Stimulated activated CD4-positive, alpha-beta T cell treated with anti-CD3 and anti-CD28 coated beads, Interleukin-1b, Interleukin-23, amount 100 ng/mL, for 1 hour (primary cell): Measurements from ENCODE around the gene MFSD1.

Source experiments
- DNase-seq, 2 donors: peaks; one replicate each; pipeline ENCODE4 v3.0.0-alpha.2; 2020; ENCODE audit warnings: low read depth in 2 of 2

The MFSD1 gene

GRCh38 chr3:158810823-158811724 lies 9.2 kb downstream of the MFSD1 start:
- no peak for DNase-seq

GRCh38 chr3:158819282-158819681 lies 17.4 kb downstream of the MFSD1 start:
- no peak for DNase-seq

GRCh38 chr3:158820521-158820920 lies 18.7 kb downstream of the MFSD1 start:
- no peak for DNase-seq

- no peak for DNase-seq
Observed at GRCh38 chr3:158821847-158822246, 20.0 kb downstream of the MFSD1 start.

GRCh38 chr3:158823426-158823825 lies 21.6 kb downstream of the MFSD1 start:
- DNase-seq, result no peak

- no peak for DNase-seq
Observed at GRCh38 chr3:158827773-158828172, 25.9 kb downstream of the MFSD1 start.

GRCh38 chr3:158830391-158830790 lies 28.5 kb downstream of the MFSD1 start:
- no peak for DNase-seq

GRCh38 chr3:158831861-158832260 lies 30.0 kb downstream of the MFSD1 start:
- no peak for DNase-seq

- no peak for DNase-seq
Observed at GRCh38 chr3:158835631-158836030, 33.8 kb downstream of the MFSD1 start.

- no peak for DNase-seq
Observed at GRCh38 chr3:158836312-158836711, 34.5 kb downstream of the MFSD1 start.

- no peak for DNase-seq
Observed at GRCh38 chr3:158837240-158837639, 35.4 kb downstream of the MFSD1 start.

- DNase-seq, result no peak
Observed at GRCh38 chr3:158839966-158840365, 38.1 kb downstream of the MFSD1 start.

GRCh38 chr3:158841387-158841786 lies 39.5 kb downstream of the MFSD1 start:
- no peak for DNase-seq

GRCh38 chr3:158842976-158843375 lies 41.1 kb downstream of the MFSD1 start:
- DNase-seq, result no peak

- DNase-seq, result no peak
Observed at GRCh38 chr3:158845765-158846350, 44.0 kb downstream of the MFSD1 start.

GRCh38 chr3:158846803-158847451 lies 45.1 kb downstream of the MFSD1 start:
- DNase-seq, result no peak

GRCh38 chr3:158847452-158847821 lies 45.6 kb downstream of the MFSD1 start:
- DNase-seq, result no peak

GRCh38 chr3:158847885-158848284 lies 46.0 kb downstream of the MFSD1 start:
- no peak for DNase-seq

GRCh38 chr3:158849757-158850156 lies 47.9 kb downstream of the MFSD1 start:
- DNase-seq, result no peak

GRCh38 chr3:158859362-158859761 lies 57.5 kb downstream of the MFSD1 start:
- DNase-seq, result no peak

GRCh38 chr3:158863247-158863646 lies 61.4 kb downstream of the MFSD1 start:
- DNase-seq, result no peak

- no peak for DNase-seq
Observed at GRCh38 chr3:158864492-158864891, 62.6 kb downstream of the MFSD1 start.

GRCh38 chr3:158875700-158876099 lies 73.8 kb downstream of the MFSD1 start:
- no peak for DNase-seq
